GM19025 (cell line): ENCODE results near the gene TENT4B.
A peak's percentile ranks its signal among the peaks of the same experiment; 100 is the strongest.

Experiments used
- ATAC-seq: cut with Tn5 transposase; IDR thresholded peaks from one replicate; pipeline ENCODE4 v1.9.1; 2021; ENCODE audit warnings: mild to moderate bottlenecking, low read depth, moderate library complexity; ENCODE audit not compliant: unreplicated experiment

The TENT4B gene

GRCh38 chr16:50192386-50193050 lies 39.4 kb downstream of the TENT4B start:
- no peak for ATAC-seq

GRCh38 chr16:50193594-50193993 lies 40.5 kb downstream of the TENT4B start:
- no peak for ATAC-seq

- ATAC-seq = no peak
Observed at GRCh38 chr16:50195276-50195675, 42.2 kb downstream of the TENT4B start.

- ATAC-seq = no peak
Observed at GRCh38 chr16:50195756-50196155, 42.6 kb downstream of the TENT4B start.

- no peak for ATAC-seq
Observed at GRCh38 chr16:50197582-50197981, 44.5 kb downstream of the TENT4B start.

GRCh38 chr16:50198802-50199403 lies 45.8 kb downstream of the TENT4B start:
- no peak for ATAC-seq

GRCh38 chr16:50201787-50202186 lies 48.7 kb downstream of the TENT4B start:
- ATAC-seq = no peak

GRCh38 chr16:50202926-50203624 lies 50.0 kb downstream of the TENT4B start:
- no peak for ATAC-seq

GRCh38 chr16:50203681-50204080 lies 50.6 kb downstream of the TENT4B start:
- no peak for ATAC-seq

GRCh38 chr16:50204453-50205108 lies 51.5 kb downstream of the TENT4B start:
- ATAC-seq = no peak

GRCh38 chr16:50207652-50208051 lies 54.5 kb downstream of the TENT4B start:
- no peak for ATAC-seq

- no peak for ATAC-seq
Observed at GRCh38 chr16:50208460-50208931, 55.4 kb downstream of the TENT4B start.

- no peak for ATAC-seq
Observed at GRCh38 chr16:50209546-50210265, 56.6 kb downstream of the TENT4B start.

- ATAC-seq = peak; percentile 79
Observed at GRCh38 chr16:50210266-50211038, 57.3 kb downstream of the TENT4B start.

GRCh38 chr16:50213939-50214519 lies 60.9 kb downstream of the TENT4B start:
- ATAC-seq = no peak

- ATAC-seq = no peak
Observed at GRCh38 chr16:50215680-50216079, 62.6 kb downstream of the TENT4B start.

- no peak for ATAC-seq
Observed at GRCh38 chr16:50216231-50216630, 63.1 kb downstream of the TENT4B start.

- no peak for ATAC-seq
Observed at GRCh38 chr16:50219402-50219975, 66.4 kb downstream of the TENT4B start.

GRCh38 chr16:50224286-50224685 lies 71.2 kb downstream of the TENT4B start:
- ATAC-seq = no peak
